HepG2 (cell line): ENCODE data around the gene BRD1. TPM values are rescaled to one million over a fixed set of nuclear protein-coding genes. Genes with fewer than 3 reads are reported as not detected.

ENCODE experiments used
- ATAC-seq: fragments of 200-7000 bp; cut with Tn5 transposase; 3 replicates; pipeline ENCODE4 v1.9.1; 2020; ENCODE audit warnings: mild to moderate bottlenecking, moderate library complexity
- BruUV-seq: library from RNA; stranded (reverse); fragments of 400-500 nt; replicated peaks from 2 replicates; lab custom pipeline; 2021; lab: Mats Ljungman, UMichigan
- CTCF ChIA-PET: fragments of 300-600 bp; formaldehyde crosslinking; extraction: SDS; loops from one replicate; lab custom pipeline; 2021; ENCODE audit warnings: low total read pairs, inconsistent platforms, low intra/inter-chr PET ratio; lab: Yijun Ruan, JAX
- POLR2A ChIA-PET: fragments of 350-600 bp; sonication (Branson Sonifier 250); formaldehyde crosslinking; loops from one replicate; lab custom pipeline; 2020; ENCODE audit warnings: antibody characterized with exemption, inconsistent platforms; lab: Yijun Ruan, JAX
- DNase-seq: peaks from one replicate; pipeline ENCODE4 v3.0.0-alpha.2; 2015; ENCODE audit warnings: low spot score
- FAIRE-seq: peaks from 3 replicates; lab custom pipeline; 2011; peaks lifted over from hg19 to GRCh38; lab: Jason Lieb, UNC
- H2AFZ ChIP-seq: one replicate; pipeline ENCODE4 v1.6.1; 2011; ENCODE audit warnings: low read length, inconsistent platforms
- H3K27ac ChIP-seq: fragments of 300-600 bp; 3 replicates; pipeline ENCODE4 v1.8.0; 2011; ENCODE audit warnings: mixed run types, mild to moderate bottlenecking, mixed read lengths, low read length, inconsistent platforms; ENCODE audit not compliant: insufficient read depth; ENCODE audit errors: extremely low read length
- H3K27me3 ChIP-seq, 2 experiments: fragments of 200-600 bp in 1 of 2; 2 replicates in 1 of 2; 3 replicates in 1 of 2; pipeline versions ENCODE4 v1.6.0 to v1.8.0; 2011; ENCODE audit warnings: low read length in 2 of 2, mild to moderate bottlenecking in 2 of 2, moderate library complexity in 2 of 2, inconsistent platforms in 1 of 2; ENCODE audit not compliant: insufficient read depth in 2 of 2, control insufficient read depth in 1 of 2
- H3K36me3 ChIP-seq, 2 experiments: fragments of 200-600 bp in 1 of 2; replicated peaks in 1 of 2; 2 replicates in 1 of 2; 3 replicates in 1 of 2; pipeline versions ENCODE4 v1.5.1 to v1.8.0; 2011; ENCODE audit warnings: low read length in 2 of 2, inconsistent platforms in 1 of 2; ENCODE audit not compliant: insufficient read depth in 2 of 2, control insufficient read depth in 1 of 2
- H3K4me1 ChIP-seq: 2 replicates; pipeline ENCODE4 v1.5.1; 2012; ENCODE audit warnings: low read length, inconsistent platforms; ENCODE audit not compliant: insufficient read depth
- H3K4me2 ChIP-seq: 2 replicates; pipeline ENCODE4 v1.6.0; 2011; ENCODE audit warnings: low read depth, low read length, inconsistent platforms
- H3K4me3 ChIP-seq, 3 experiments: fragments of 200-600 bp in 1 of 3; sonication (generic), shearing (Covaris generic) in 1 of 3; replicated peaks in 1 of 3; 2 replicates each; pipeline ENCODE4 v1.5.1; 2011 to 2016; ENCODE audit warnings: low read length in 3 of 3, inconsistent platforms in 2 of 3, low read depth in 2 of 3, mild to moderate bottlenecking in 2 of 3, control low read depth in 1 of 3, mixed read lengths in 1 of 3; ENCODE audit not compliant: insufficient read depth in 1 of 3
- H3K79me2 ChIP-seq: one replicate; pipeline ENCODE4 v1.6.1; 2011; ENCODE audit warnings: low read length, inconsistent platforms; ENCODE audit not compliant: insufficient read depth
- H3K9ac ChIP-seq: 2 replicates; pipeline ENCODE4 v1.6.0; 2011; ENCODE audit warnings: mild to moderate bottlenecking, low read depth, low read length, inconsistent platforms; ENCODE audit not compliant: insufficient read depth
- H3K9me3 ChIP-seq: 2 replicates; pipeline ENCODE4 v1.5.1; 2012; ENCODE audit warnings: mild to moderate bottlenecking, low read length
- H4K20me1 ChIP-seq: 2 replicates; pipeline ENCODE4 v1.6.0; 2011; ENCODE audit warnings: inconsistent platforms, mild to moderate bottlenecking, low read length, moderate library complexity; ENCODE audit not compliant: insufficient read depth
- ARID4A ChIP-seq: sonication (generic); formaldehyde crosslinking; IDR thresholded peaks from 2 replicates; pipeline ENCODE4 v1.5.0; 2020; ENCODE audit warnings: mild to moderate bottlenecking, missing genetic modification reagents, borderline replicate concordance
- BATF2 ChIP-seq: sonication (generic); formaldehyde crosslinking; IDR thresholded peaks from 2 replicates; pipeline ENCODE4 v1.8.0; 2022; ENCODE audit warnings: mild to moderate bottlenecking, missing genetic modification reagents, moderate library complexity
- BRD4 ChIP-seq: sonication (generic); formaldehyde crosslinking; IDR thresholded peaks from 2 replicates; pipeline ENCODE4 v1.4.0; 2020; ENCODE audit warnings: missing genetic modification reagents
- HNRNPLL ChIP-seq: fragments of 200-400 bp; formaldehyde crosslinking; IDR thresholded peaks from 2 replicates; pipeline ENCODE4 v1.6.1; 2017; ENCODE audit warnings: mild to moderate bottlenecking, low read depth, low read length; ENCODE audit not compliant: poor library complexity, severe bottlenecking
- KAT2B ChIP-seq: fragments of 150-350 bp; IDR thresholded peaks from 2 replicates; pipeline ENCODE4 v1.6.1; 2014; ENCODE audit warnings: low read depth, low read length, borderline replicate concordance
- MLX ChIP-seq: IDR thresholded peaks from 2 replicates; pipeline ENCODE4 v1.6.1; 2016
- RFX1 ChIP-seq: fragments of 450-650 bp; IDR thresholded peaks from 2 replicates; pipeline ENCODE4 v1.6.1; 2017
- STAG1 ChIP-seq: sonication (generic); formaldehyde crosslinking; IDR thresholded peaks from 2 replicates; pipeline ENCODE4 v1.4.0; 2020; ENCODE audit warnings: missing genetic modification reagents
- STAT6 ChIP-seq: sonication (generic); formaldehyde crosslinking; IDR thresholded peaks from 2 replicates; pipeline ENCODE4 v1.4.0; 2020; ENCODE audit warnings: missing genetic modification reagents, mild to moderate bottlenecking, borderline replicate concordance
- TOPORS ChIP-seq: sonication (generic); formaldehyde crosslinking; IDR thresholded peaks from 2 replicates; pipeline ENCODE4 v1.8.0; 2023; ENCODE audit warnings: mild to moderate bottlenecking, missing genetic modification reagents
- ZBTB20 ChIP-seq: sonication (generic); formaldehyde crosslinking; IDR thresholded peaks from 2 replicates; pipeline ENCODE4 v1.8.1; 2023; ENCODE audit warnings: missing genetic modification reagents, low read depth, mild to moderate bottlenecking, borderline replicate concordance
- ZNF143 ChIP-seq: sonication (generic); formaldehyde crosslinking; IDR thresholded peaks from 2 replicates; pipeline ENCODE4 v1.4.0; 2020; ENCODE audit warnings: missing genetic modification reagents
- ZNF619 ChIP-seq: sonication (generic); formaldehyde crosslinking; IDR thresholded peaks from 2 replicates; pipeline ENCODE4 v1.4.0; 2020; ENCODE audit warnings: mild to moderate bottlenecking, missing genetic modification reagents
- ZNF720 ChIP-seq: sonication (generic); formaldehyde crosslinking; IDR thresholded peaks from 2 replicates; pipeline ENCODE4 v1.4.0; 2020; ENCODE audit warnings: missing genetic modification reagents
- WGBS: methylation state at CpG from one replicate; pipeline ENCODE4 v1.1.6; 2017; ENCODE audit warnings: low lambda C conversion rate; 5-methylcytosine and 5-hydroxymethylcytosine counted together
- in situ Hi-C: cut with HindIII; loops from 2 replicates; pipeline ENCODE4 v1.10.0; 2017; ENCODE audit warnings: low pct_unique_long_range_greater_than_20kb; ENCODE audit not compliant: extremely low pct_ligation_motif_present
- intact Hi-C: fragments of 100-400 bp; cut with micrococcal nuclease; formaldehyde crosslinking; loops from one replicate; pipeline ENCODE4 v1.10.0; 2022; ENCODE audit not compliant: unreplicated experiment
- polyA plus RNA-seq, 8 experiments: library from polyadenylated mRNA; depleted of rRNA in 3 of 8; stranded (reverse) in 7 of 8; unstranded in 1 of 8; fragments of >200 nt; fragmentation: Illumina TruSeq in 4 of 8; extraction: Trizol in 4 of 8; gene quantifications; 2 replicates each; pipeline versions ENCODE4 v1.2.1 to v1.2.3, GENCODE V29; 2011 to 2016; ENCODE audit warnings: low read depth in 4 of 8, missing spikeins in 1 of 8, mixed read lengths in 1 of 8; ENCODE audit not compliant: insufficient read depth in 1 of 8
- total RNA-seq, 5 experiments: library from RNA; depleted of rRNA; stranded (reverse); fragments of >200 nt; fragmentation: Illumina TruSeq; extraction: Trizol; gene quantifications; 2 replicates each; pipeline ENCODE4 v1.2.3, GENCODE V29; 2016; ENCODE audit warnings: low read depth in 1 of 5

BRD1 gene
- total and polyA plus RNA-seq, 2 of the 13 experiments (the other 11 are each of a cell fraction or from before 2014, with no cell fraction given), result 5.1 to 12.0 TPM

GRCh38 chr22:49736538-49736937, 91.1 kb downstream of the BRD1 start:
- Histone ChIP-seq H3K4me2 (no peak overlapping the region), H3K4me3 (no peak overlapping the region), H3K9ac (no peak overlapping the region), H3K9me3 (no peaks in the 10 kb centered on the region), H3K27me3 (peaks cover 0 to 45% of the 10 kb centered on the region in 2 experiments; a peak in 1 of 5 replicates), H3K4me1 (no peaks in the 10 kb centered on the region), H3K27ac (no peak overlapping the region), H4K20me1 (0 out of 2 replicates have a peak, but pooled peaks cover 3% of the 10 kb centered on the region), H2AFZ (no peak overlapping the region), H3K36me3 (no peaks in the 10 kb centered on the region), H3K79me2 (no peaks in the 10 kb centered on the region)
- FAIRE-seq (no peak), ATAC-seq (no peak), DNase-seq (no peak)
- BruUV-seq, result no TSS peak
- TF ChIP-seq STAG1 (CRISPR knock-in tag) (no peak), BRD4 (CRISPR knock-in tag) (no peak), STAT6 (CRISPR knock-in tag) (no peak), ARID4A (no peak), ZBTB20 (no peak), BATF2 (CRISPR knock-in tag) (no peak), KAT2B (no peak), ZNF619 (CRISPR knock-in tag) (no peak), RFX1 (no peak), HNRNPLL (no peak), MLX (CRISPR knock-in tag) (no peak), ZNF143 (CRISPR knock-in tag) (no peak), TOPORS (CRISPR knock-in tag) (no peak), ZNF720 (CRISPR knock-in tag) (no peak)
- WGBS, result 57% methylated on average over 4 of the region's 5 CpGs
- in situ Hi-C loops, result no loop called here
- CTCF ChIA-PET, result no interaction called here
- POLR2A ChIA-PET, result no interaction called here
- intact Hi-C loops, result no loop called here
